Colonic mucosa (tissue), 4 donors: ENCODE measurements around the gene WDR47. TPM values are rescaled to one million over a fixed set of nuclear protein-coding genes. Genes with fewer than 3 reads are reported as not detected.

Source experiments
- DNase-seq: peaks from one replicate; pipeline ENCODE4 v3.0.0-alpha.2; 2020
- H3K27ac ChIP-seq: fragments of 200-600 bp; one replicate; pipeline ENCODE4 v1.8.0; 2021
- H3K27me3 ChIP-seq: fragments of 200-600 bp; one replicate; pipeline ENCODE4 v1.8.0; 2021
- H3K36me3 ChIP-seq: fragments of 200-600 bp; one replicate; pipeline ENCODE4 v1.8.0; 2021
- H3K4me1 ChIP-seq: fragments of 200-600 bp; one replicate; pipeline ENCODE4 v1.8.0; 2021; ENCODE audit warnings: mild to moderate bottlenecking
- H3K4me3 ChIP-seq: fragments of 200-600 bp; one replicate; pipeline ENCODE4 v1.8.0; 2021
- H3K9ac ChIP-seq, 2 donors: one replicate each; pipeline ENCODE4 v1.7.0; 2013; ENCODE audit warnings: control low read depth in 2 of 2, low read depth in 2 of 2, low read length in 2 of 2
- H3K9me3 ChIP-seq: fragments of 200-600 bp; one replicate; pipeline ENCODE4 v1.8.0; 2021
- CTCF ChIP-seq: fragments of 200-600 bp; IDR thresholded peaks from one replicate; pipeline ENCODE4 v1.8.0; 2022; ENCODE audit warnings: antibody characterized with exemption, mild to moderate bottlenecking
- intact Hi-C: fragments of 100-400 bp; cut with DNase I; formaldehyde crosslinking; loops from one replicate; pipeline ENCODE4 v1.14.1; 2022
- total RNA-seq, 2 donors: library from RNA; stranded (reverse); fragmentation: NEBNext Ultra II Directional in 1 of 2; extraction: Animal tissue kit (Norgen Biotek cat#: 25700) in 1 of 2; gene quantifications; one replicate each; pipeline ENCODE4 v1.2.1, GENCODE V29; 2021
- donor health status: healthy.
- donor health status: DM: no; HTN: no; CAD: no.
- donor health status: DM: no; HTN: no; CAD: no.

The WDR47 gene
- total RNA-seq, 2 donors from 2014 or later: 5.2 to 7.7 TPM

DNA sequence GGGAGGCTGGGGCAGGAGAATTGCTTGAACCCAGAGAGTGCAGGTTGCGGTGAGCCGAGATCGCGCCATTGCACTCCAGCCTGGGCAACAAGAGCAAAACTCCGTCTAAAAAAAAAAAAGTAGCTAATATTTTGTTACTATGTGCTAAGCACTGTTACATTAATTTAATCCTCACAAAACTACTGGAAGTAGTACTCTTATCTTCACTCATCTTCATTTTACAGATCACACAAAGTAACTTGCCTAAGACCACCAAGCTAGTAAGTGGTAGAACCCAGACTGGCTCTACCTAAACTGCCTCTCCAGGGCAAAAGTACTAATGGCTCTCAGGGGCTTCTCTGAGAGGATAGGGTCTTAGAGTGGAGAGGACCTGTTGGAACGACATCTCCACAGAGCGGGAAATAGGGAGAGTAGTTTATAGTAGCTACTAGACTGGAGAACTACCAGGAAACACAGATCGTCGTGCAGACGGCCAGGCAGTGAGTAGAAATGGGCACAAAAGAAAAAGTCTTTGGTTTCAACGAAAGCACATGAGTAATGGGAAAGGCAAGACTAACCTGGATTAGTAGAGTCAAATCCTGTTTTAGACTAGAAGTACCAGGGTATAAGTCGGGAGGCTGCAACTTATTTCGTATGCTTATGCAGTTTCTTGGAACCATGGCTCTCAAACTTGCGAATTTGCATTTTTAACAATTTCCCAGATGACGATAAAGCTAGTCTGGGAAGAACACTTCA is 80.0 kb downstream of the WDR47 start:
- H3K9me3 ChIP-seq: no peaks in the 10 kb centered on the region
- TF ChIP-seq CTCF: no peak
- peak overlapping the region; percentile 69 for H3K4me3 ChIP-seq
- no peaks in the 10 kb centered on the region for H3K36me3 ChIP-seq
- peaks cover 9% of the 10 kb centered on the region for H3K4me1 ChIP-seq
- H3K27ac ChIP-seq: peak overlapping the region; percentile 96
- intact Hi-C loops: no loop called here
- DNase-seq: peak; percentile 19
- peak overlapping the region; percentile 4 to 84 for H3K9ac ChIP-seq
- H3K27me3 ChIP-seq: no peaks in the 10 kb centered on the region

DNA sequence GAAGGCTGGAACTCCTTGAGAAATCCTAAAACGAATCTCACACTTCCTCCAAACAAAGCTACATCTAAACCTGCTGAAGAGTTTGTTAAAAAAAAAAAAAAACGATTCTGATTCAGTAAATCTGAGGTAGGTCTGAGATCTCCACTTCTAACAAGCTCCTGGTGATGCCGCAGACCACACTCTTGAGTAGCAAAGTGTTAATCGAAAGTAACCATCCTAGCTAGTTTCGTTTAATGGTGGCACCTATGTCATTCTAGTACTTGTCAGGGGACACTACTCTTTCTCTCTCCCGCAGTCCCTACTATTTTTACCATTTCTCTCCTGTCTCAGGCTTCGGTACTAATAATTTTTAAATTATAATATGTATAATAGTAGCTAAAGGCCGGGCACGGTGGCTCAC is 80.7 kb downstream of the WDR47 start:
- intact Hi-C loops: no loop called here
- no peak for TF ChIP-seq CTCF
- Histone ChIP-seq H3K27ac (no peak overlapping the region), H3K9me3 (no peaks in the 10 kb centered on the region), H3K4me3 (no peak overlapping the region), H3K9ac (no peak overlapping the region), H3K4me1 (peaks cover 9% of the 10 kb centered on the region), H3K27me3 (no peaks in the 10 kb centered on the region), H3K36me3 (no peaks in the 10 kb centered on the region)
- DNase-seq: no peak

DNA sequence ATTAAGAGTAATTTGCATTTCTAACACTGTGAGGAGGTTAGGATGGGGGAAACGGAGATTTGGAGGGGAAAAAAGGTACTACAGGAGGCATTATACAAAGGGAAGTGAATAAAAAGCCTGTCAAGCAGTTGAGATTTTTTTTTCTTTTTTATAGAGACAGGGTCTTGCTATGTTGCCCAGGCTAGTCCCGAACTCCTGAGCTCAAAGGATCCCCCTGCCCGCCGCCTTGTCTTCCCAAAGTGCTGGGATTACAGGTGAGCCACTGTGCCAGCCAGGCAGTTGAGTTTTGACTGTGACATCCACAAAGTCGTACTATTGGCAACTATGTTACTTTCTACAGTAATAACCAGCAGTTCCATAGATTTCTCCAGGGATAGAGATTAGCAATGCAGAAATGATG is 81.2 kb downstream of the WDR47 start:
- Histone ChIP-seq H3K4me1 (peaks cover 9% of the 10 kb centered on the region), H3K9me3 (no peaks in the 10 kb centered on the region), H3K27ac (no peak overlapping the region), H3K9ac (no peak overlapping the region), H3K27me3 (no peaks in the 10 kb centered on the region), H3K4me3 (no peak overlapping the region), H3K36me3 (no peaks in the 10 kb centered on the region)
- intact Hi-C loops: no loop called here
- TF ChIP-seq CTCF: no peak
- DNase-seq: no peak

DNA sequence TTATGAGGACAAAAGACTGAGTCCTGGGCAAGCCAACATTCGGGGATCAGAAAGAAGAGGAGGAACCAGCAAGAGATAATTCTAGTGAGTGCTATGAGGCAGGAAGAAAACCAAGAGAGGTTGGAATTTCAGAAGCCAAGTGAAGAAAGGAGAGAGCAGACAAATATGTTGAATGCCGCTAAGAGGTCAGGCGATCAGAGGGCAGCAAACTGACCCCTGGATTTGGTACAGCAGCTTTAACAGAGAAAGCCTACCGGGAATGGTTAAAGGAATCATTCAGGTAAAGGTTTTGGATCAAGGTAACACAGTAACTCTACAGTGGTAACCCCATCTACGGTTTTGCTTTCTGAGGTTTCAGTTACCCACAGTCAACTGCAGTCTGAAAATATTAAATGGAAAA is 84.0 kb downstream of the WDR47 start:
- intact Hi-C loops: no loop called here

GRCh38 chr1:108955881-108956280 is 86.0 kb downstream of the WDR47 start:
- H3K9me3 ChIP-seq: no peaks in the 10 kb centered on the region
- DNase-seq: no peak
- no peak overlapping the region for H3K27ac ChIP-seq
- no peaks in the 10 kb centered on the region for H3K36me3 ChIP-seq
- H3K4me3 ChIP-seq: no peak overlapping the region
- no peaks in the 10 kb centered on the region for H3K27me3 ChIP-seq
- no peak for TF ChIP-seq CTCF
- H3K9ac ChIP-seq: no peak overlapping the region
- H3K4me1 ChIP-seq: no peaks in the 10 kb centered on the region
- intact Hi-C loops: no loop called here

More for the DNA sequence above, 84.0 kb downstream of the WDR47 start:
- no peak for TF ChIP-seq CTCF
- no peaks in the 10 kb centered on the region for H3K36me3 ChIP-seq
- no peaks in the 10 kb centered on the region for H3K9me3 ChIP-seq
- no peaks in the 10 kb centered on the region for H3K27me3 ChIP-seq
- no peak for DNase-seq
- H3K4me3 ChIP-seq: no peak overlapping the region
- no peak overlapping the region for H3K27ac ChIP-seq
- no peak overlapping the region for H3K9ac ChIP-seq
- peaks cover 6% of the 10 kb centered on the region for H3K4me1 ChIP-seq
